Suprapubic skin (tissue), 4 donors: ENCODE data around the gene DCAF8L2. TPM values are rescaled to one million over a fixed set of nuclear protein-coding genes. Genes with fewer than 3 reads are reported as not detected.

ENCODE experiments used
- DNase-seq, 2 donors: peaks; one replicate each; pipeline ENCODE4 v3.0.0-alpha.2; 2019; ENCODE audit warnings: low spot score in 2 of 2
- H3K27ac ChIP-seq: fragments of 200-600 bp; sonication (generic); one replicate; pipeline ENCODE4 v1.5.1; 2019
- H3K27me3 ChIP-seq: fragments of 200-600 bp; sonication (generic); one replicate; pipeline ENCODE4 v1.5.1; 2019
- H3K36me3 ChIP-seq: fragments of 200-600 bp; sonication (generic); one replicate; pipeline ENCODE4 v1.5.1; 2019
- H3K4me1 ChIP-seq: fragments of 200-600 bp; sonication (generic); one replicate; pipeline ENCODE4 v1.5.1; 2019
- H3K4me3 ChIP-seq: fragments of 200-600 bp; sonication (generic); one replicate; pipeline ENCODE4 v1.5.1; 2019; ENCODE audit warnings: mild to moderate bottlenecking
- H3K9me3 ChIP-seq: fragments of 200-600 bp; sonication (generic); one replicate; pipeline ENCODE4 v1.5.1; 2019
- CTCF ChIP-seq, 2 donors: fragments of 200-600 bp in 1 of 2; fragments of 450-650 bp in 1 of 2; sonication (generic) in 1 of 2; IDR thresholded peaks; one replicate each; pipeline ENCODE4 v1.5.1; 2016 to 2019; ENCODE audit warnings: antibody characterized with exemption in 2 of 2, mild to moderate bottlenecking in 1 of 2, moderate library complexity in 1 of 2
- EP300 ChIP-seq: sonication (generic); formaldehyde crosslinking; IDR thresholded peaks from one replicate; pipeline ENCODE4 v1.6.1; 2017; ENCODE audit warnings: antibody characterized with exemption
- POLR2A ChIP-seq, 2 donors: fragments of 450-650 bp; IDR thresholded peaks; one replicate each; pipeline ENCODE4 v1.6.1; 2017; ENCODE audit warnings: antibody characterized with exemption in 2 of 2, mild to moderate bottlenecking in 2 of 2, moderate library complexity in 2 of 2
- POLR2AphosphoS5 ChIP-seq, 3 donors: sonication (generic); formaldehyde crosslinking; IDR thresholded peaks; one replicate each; pipeline ENCODE4 v1.6.1; 2017; ENCODE audit warnings: antibody characterized with exemption in 3 of 3
- WGBS: methylation state at CpG from one replicate; pipeline ENCODE4 v1.1.5; 2018; 5-methylcytosine and 5-hydroxymethylcytosine counted together
- total RNA-seq, 4 donors: library from RNA; depleted of rRNA; stranded (reverse); fragments of >200 nt; gene quantifications; one replicate each; pipeline ENCODE4 v1.1.0, GENCODE V29; 2016

The DCAF8L2 gene
- total RNA-seq, 4 donors from 2014 or later: not detected

GRCh38 chrX:27619975-27620374 is 29.8 kb downstream of the DCAF8L2 start:
- Histone ChIP-seq H3K27ac (no peak overlapping the region), H3K36me3 (no peaks in the 10 kb centered on the region), H3K9me3 (no peaks in the 10 kb centered on the region), H3K27me3 (no peaks in the 10 kb centered on the region), H3K4me3 (no peak overlapping the region), H3K4me1 (no peaks in the 10 kb centered on the region)
- DNase-seq: no peak
- TF ChIP-seq POLR2AphosphoS5 (IDR thresholded peaks at IDR 0.05): no peak
- no peak for TF ChIP-seq EP300
- TF ChIP-seq CTCF (IDR thresholded peaks at IDR 0.05): no peak
- TF ChIP-seq POLR2A (IDR thresholded peaks at IDR 0.05): no peak
- 11% methylated on average over 2 of the region's 2 CpGs for WGBS

- no peak for TF ChIP-seq CTCF (IDR thresholded peaks at IDR 0.05)
- TF ChIP-seq POLR2AphosphoS5 (IDR thresholded peaks at IDR 0.05): no peak
- no peak for TF ChIP-seq EP300
- no peak for TF ChIP-seq POLR2A (IDR thresholded peaks at IDR 0.05)
- Histone ChIP-seq H3K4me1 (no peaks in the 10 kb centered on the region), H3K27ac (no peak overlapping the region), H3K4me3 (no peak overlapping the region), H3K9me3 (no peaks in the 10 kb centered on the region), H3K27me3 (no peaks in the 10 kb centered on the region), H3K36me3 (no peaks in the 10 kb centered on the region)
- no peak for DNase-seq
These were observed 32.7 kb downstream of the DCAF8L2 start for GRCh38 chrX:27622883-27623282.

GRCh38 chrX:27626066-27626465 is 35.9 kb downstream of the DCAF8L2 start:
- Histone ChIP-seq H3K27me3 (no peaks in the 10 kb centered on the region), H3K27ac (no peak overlapping the region), H3K4me3 (no peak overlapping the region), H3K4me1 (no peaks in the 10 kb centered on the region), H3K9me3 (no peaks in the 10 kb centered on the region), H3K36me3 (no peaks in the 10 kb centered on the region)
- 59% methylated on average over 3 of the region's 3 CpGs for WGBS
- no peak for TF ChIP-seq CTCF (IDR thresholded peaks at IDR 0.05)
- no peak for TF ChIP-seq POLR2AphosphoS5 (IDR thresholded peaks at IDR 0.05)
- TF ChIP-seq POLR2A (IDR thresholded peaks at IDR 0.05): no peak
- DNase-seq: no peak

DNA sequence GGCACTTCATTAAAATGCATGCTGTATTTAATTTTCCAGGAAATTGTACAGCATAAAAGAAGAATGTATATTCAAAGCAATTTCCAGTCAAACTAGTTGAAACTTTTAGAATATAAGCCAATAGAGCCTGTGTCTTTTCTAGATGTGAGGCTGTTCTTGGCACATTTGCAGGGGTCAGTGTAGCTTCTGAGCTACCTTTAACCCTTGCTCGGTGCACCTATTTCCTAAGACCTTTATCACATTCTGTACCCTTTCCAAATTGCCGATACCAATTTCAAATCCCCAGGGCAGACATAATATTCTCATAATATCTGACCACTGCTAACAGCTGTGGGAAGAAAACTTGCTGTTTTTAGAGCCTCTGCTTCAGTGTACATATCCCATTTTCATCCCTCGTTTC is 43.2 kb downstream of the DCAF8L2 start:
- Histone ChIP-seq H3K4me1 (no peaks in the 10 kb centered on the region), H3K27me3 (no peaks in the 10 kb centered on the region), H3K36me3 (no peaks in the 10 kb centered on the region), H3K9me3 (no peaks in the 10 kb centered on the region), H3K4me3 (no peak overlapping the region), H3K27ac (no peak overlapping the region)
- WGBS: 64% methylated on average over 3 of the region's 3 CpGs
- DNase-seq: no peak
- TF ChIP-seq EP300: no peak
- no peak for TF ChIP-seq CTCF (IDR thresholded peaks at IDR 0.05)
- TF ChIP-seq POLR2A (IDR thresholded peaks at IDR 0.05): no peak
- TF ChIP-seq POLR2AphosphoS5 (IDR thresholded peaks at IDR 0.05): no peak

DNA sequence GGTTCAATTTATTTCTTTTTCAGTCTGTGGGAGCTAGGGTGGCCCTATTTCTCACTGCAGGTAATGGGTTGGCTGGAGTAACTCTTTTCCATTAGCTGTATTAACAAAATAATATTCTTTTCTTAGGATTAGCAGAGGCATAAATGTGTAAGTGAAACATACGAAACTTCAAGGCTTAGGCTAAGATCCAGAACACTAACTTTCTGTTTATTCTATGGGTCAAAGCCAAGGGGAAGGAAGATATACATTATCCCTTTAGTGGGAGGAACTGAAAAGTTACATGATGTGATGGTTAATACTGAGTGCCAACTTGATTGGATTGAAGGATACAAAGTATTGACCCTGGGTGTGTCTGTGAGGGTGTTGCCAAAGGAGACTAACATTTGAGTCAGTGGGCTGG is 66.4 kb downstream of the DCAF8L2 start:
- DNase-seq: no peak
- Histone ChIP-seq H3K4me1 (no peaks in the 10 kb centered on the region), H3K36me3 (no peaks in the 10 kb centered on the region), H3K27ac (no peak overlapping the region), H3K4me3 (no peak overlapping the region), H3K27me3 (no peaks in the 10 kb centered on the region), H3K9me3 (no peaks in the 10 kb centered on the region)
- 22% methylated on average over 1 of the region's 1 CpG for WGBS
- TF ChIP-seq POLR2A (IDR thresholded peaks at IDR 0.05): no peak

DNA sequence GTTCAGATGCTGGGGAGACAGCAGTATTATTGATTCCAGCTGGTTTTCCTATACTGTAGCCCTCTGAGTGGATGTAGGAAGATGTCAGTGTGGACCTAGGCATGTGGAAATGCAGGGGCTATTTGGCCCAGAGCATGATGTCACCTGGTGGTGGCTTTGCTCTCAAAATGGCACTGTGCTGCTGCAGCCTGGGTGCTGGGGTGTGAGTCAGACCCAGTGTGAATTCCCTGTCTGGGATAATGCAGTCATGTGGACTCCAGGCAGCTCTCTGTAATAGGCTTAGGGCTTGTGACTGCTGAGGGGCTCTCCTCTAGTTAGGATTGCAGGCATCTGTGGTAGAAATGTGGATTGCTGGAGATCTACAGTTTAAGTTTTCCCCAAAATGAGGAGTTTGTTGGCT is 70.7 kb downstream of the DCAF8L2 start:
- no peaks in the 10 kb centered on the region for H3K9me3 ChIP-seq
- no peak for DNase-seq

More for the DNA sequence above, 70.7 kb downstream of the DCAF8L2 start:
- Histone ChIP-seq H3K4me3 (no peak overlapping the region), H3K27ac (no peak overlapping the region), H3K27me3 (no peaks in the 10 kb centered on the region), H3K4me1 (no peaks in the 10 kb centered on the region), H3K36me3 (no peaks in the 10 kb centered on the region)
- no peak for TF ChIP-seq EP300
- TF ChIP-seq CTCF (IDR thresholded peaks at IDR 0.05): no peak
- TF ChIP-seq POLR2AphosphoS5 (IDR thresholded peaks at IDR 0.05): no peak
- no peak for TF ChIP-seq POLR2A (IDR thresholded peaks at IDR 0.05)
